NCI-H1694 treated with DMSO at 0.1 percent for 48 hours (cell line): ENCODE measurements around the gene UTP15.

ENCODE experiments used
- DNase-seq: peaks from one replicate; lab custom pipeline; 2025; lab: John Stamatoyannopoulos, UW

The UTP15 gene

DNA sequence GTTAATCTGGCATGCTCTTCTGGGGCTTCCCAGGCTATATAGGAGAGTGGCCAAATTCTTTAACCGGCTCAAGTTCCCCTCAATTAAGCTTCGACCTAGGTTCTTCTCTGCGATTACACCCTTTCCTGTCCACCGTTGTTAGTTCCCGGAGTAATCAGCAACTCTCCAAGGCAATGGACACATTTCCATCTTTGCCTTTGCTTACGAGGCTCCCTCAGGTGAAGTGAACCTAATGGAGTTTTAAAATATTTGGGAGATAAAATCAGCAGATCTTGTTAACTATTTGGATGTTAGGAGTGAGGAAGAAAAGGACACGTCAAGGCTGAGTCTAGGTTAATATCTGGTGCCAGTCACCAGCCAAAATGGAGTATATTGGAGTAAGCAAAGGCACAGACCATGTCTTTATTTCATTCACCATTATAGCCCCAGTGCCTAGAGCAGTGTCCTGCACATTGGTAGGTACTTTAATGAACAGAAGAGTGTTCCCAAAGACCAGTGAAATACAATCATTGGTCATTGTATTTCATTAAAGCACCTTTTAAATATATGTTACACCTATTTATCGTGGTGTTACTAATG lies 515 bp downstream of the UTP15 start:
- DNase-seq = no peak

DNA sequence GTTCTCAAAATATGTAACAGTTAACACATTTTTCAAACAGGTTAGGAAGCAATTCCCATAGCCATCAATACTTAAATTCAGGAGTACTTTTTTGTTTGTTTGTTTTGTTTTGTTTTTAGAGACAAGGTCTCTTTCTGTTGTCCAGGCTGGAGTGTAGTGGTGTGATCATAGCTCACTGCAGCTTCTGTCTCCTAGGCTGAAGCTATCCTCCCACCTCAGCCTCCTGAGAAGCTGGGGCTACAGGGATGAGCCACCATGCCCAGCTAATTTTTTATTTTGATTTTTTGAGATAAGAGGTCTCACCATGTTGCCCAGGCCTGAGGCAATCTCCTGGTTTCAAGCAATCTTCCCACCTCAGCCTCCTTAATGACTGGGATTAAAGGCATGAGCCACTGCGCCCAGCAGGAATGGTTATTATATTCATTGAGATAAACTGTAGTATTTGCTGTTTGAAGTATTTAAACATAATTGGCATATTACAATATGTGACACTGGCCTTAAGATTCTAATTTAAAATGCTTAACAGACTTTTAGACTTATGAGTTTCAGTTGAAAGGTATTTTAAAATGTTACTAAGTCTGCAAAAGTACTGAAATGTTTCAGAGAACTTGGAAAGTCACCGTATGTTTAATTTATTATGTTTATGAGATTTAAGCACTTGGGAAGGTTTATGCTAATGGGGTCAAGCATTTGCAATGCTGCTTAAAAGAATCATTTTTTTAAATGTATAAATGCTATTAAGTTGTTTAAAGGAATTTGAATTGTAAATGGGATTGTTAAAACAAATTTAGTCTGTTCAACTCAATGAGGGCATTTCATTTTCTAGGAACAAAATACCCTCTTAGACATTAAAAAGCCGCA lies 17.0 kb downstream of the UTP15 start:
- no peak for DNase-seq

DNA sequence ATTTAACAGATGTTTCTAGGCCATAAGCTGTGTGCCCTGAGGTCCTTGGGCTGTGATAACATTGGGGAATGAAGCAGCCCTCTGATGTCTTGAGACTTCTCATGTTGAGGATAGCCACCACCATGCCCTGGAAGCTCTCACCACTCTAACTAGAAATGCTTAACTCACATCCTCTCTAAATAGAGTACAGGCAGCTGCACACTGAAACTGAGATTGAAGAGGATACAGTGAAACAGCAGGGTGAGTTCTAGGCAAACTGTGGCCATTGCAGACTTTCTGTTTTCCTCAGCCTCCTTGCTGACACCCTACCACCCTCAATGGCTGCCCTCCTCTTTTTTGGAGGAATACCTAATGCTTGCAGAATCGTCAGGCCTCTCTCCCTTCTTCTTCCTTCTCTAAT lies 22.4 kb downstream of the UTP15 start:
- no peak for DNase-seq

DNA sequence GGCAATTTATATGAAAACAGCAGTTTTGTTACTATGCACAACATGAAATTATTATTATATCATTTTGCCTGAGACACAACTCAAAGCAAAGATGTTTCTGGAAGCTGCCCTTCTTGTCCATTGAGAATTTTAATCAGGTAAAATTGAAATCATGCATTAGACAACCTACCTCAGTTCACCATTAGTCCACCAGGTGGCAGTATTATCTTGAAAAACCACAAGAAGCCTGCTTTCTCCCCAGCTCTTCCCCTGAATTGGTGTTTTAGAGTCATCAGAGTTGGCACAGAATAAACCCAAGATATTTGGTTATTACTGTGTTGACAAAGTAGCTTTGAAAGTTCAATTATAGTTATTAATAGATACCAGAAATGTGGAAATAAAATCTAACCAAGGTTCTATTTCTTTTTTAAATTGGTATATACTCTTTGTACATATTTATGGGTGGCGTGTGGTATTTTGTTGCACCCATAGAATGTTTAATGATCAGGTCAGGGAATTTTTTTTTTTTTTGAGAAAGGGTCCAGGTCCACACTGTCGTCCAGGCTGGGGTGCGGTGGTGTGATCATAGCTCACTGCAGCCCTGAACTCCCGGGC lies 25.7 kb downstream of the UTP15 start:
- peak; percentile 67 for DNase-seq

DNA sequence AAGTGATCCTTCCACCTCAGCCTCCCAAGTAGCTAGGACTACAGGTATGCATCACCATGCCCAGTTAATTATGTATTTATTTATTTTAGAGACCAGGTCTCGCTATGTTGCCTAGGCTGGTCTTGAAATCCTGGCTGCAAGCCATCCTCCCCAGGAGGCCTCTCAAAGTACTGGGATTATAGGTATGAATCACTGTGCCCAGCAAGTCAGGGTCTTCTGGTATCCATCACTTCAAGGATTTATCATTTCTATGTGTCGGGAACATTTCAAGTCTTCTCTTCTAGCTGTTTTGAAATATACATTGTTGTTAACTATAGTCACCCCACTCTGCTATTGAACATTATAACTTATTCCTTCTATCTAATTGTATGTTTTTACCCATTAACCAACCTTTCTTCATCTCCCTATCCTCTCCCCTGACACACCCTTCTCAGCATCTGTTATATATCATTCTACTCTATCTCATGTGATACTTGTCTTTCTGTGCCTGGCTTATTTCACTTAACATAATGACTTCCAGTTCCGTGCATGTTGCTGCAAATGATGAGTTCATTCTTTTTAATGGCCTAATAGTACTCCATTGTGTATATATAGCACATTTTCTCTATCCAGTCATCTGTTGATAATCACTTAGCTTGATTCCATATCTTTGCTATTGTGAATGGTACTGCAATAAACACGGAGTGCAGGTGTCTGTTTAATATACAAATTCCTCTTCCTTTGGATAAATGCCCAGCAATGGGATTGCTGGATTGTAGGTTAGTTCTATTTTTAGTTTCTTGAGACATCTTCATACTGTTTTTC lies 26.4 kb downstream of the UTP15 start:
- DNase-seq = no peak

DNA sequence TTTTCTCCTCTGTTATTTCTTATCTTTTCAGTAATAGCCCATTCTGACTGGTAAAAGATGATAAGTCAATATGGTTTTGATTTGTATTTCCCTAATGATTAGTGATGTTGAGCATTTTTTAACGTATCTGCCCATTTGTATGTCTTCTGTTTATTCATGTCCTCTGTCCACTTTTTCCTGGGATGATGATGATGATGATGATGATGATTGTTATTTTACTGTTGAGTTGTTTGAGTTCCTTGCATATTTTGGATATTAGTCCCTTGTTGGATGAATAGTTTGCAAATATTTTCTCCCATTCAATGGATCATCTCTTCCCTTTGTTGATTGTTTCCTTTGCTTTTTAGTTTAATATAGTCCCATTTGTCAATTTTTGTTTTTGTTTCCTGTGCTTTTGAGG lies 27.0 kb downstream of the UTP15 start:
- no peak for DNase-seq

DNA sequence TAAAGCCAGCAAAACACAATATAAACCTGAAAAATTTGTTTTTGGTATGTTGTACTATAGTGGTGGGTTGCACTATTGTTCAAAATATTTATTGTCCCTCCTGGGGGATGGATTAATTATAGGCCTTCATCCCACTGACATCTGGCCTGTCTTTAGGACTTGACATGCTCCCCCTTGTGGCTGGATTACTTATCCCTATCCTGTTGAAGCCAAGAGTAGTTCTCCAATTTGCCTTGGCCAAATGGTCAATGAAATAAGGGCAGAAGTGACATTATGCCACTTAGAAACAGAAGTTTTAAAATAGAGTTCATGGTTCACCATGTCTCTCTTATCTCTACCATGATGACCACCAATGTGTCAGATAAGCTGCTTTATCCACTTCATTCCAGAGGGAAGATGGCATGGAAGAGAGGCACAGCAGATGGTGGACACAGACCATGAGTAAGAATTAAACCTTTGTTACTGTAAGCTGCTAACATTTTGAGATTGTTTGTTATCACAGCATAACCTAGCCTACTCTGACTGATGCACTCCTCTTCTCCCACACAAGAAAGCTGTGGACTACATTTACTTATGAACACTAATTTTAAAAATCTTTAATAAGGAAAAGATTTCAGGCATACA lies 31.3 kb downstream of the UTP15 start:
- peak; percentile 17 for DNase-seq

DNA sequence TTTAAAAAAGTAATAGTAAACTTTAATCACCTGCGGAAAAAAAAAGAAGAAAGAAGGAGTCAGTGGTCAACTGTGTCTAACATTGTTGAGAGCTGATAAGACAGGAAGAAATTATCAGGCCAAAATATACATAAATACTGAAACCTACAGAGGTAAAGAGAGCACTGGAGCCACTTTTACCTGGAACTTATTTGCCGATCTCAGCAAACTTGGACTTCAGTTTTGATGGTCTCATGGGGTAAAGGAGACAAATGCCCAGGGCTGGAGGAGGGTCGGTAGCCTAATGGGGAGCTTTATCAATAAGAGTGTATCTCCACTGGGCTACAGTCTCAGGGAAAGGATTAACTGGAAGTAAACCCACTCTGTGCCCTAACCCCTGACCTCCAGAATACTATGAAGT lies 33.8 kb downstream of the UTP15 start:
- no peak for DNase-seq

DNA sequence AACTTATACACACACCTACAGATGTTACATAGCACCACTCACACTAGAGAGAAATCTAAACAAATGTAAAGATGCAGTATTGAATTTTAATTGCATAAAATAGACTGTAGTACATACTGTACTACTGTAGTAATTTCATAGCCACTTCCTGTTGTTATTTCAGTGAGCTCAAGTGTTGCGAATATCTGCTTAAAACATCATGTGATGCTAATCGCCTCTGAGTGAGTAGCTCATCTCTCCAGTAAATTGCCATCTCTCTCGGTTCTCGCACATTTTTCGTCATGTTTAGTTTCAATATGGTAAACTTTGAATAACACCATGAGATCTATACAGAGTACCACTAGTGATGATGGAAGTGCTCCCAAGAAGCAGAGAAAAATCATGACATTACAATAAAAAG lies 38.5 kb downstream of the UTP15 start:
- DNase-seq = no peak

DNA sequence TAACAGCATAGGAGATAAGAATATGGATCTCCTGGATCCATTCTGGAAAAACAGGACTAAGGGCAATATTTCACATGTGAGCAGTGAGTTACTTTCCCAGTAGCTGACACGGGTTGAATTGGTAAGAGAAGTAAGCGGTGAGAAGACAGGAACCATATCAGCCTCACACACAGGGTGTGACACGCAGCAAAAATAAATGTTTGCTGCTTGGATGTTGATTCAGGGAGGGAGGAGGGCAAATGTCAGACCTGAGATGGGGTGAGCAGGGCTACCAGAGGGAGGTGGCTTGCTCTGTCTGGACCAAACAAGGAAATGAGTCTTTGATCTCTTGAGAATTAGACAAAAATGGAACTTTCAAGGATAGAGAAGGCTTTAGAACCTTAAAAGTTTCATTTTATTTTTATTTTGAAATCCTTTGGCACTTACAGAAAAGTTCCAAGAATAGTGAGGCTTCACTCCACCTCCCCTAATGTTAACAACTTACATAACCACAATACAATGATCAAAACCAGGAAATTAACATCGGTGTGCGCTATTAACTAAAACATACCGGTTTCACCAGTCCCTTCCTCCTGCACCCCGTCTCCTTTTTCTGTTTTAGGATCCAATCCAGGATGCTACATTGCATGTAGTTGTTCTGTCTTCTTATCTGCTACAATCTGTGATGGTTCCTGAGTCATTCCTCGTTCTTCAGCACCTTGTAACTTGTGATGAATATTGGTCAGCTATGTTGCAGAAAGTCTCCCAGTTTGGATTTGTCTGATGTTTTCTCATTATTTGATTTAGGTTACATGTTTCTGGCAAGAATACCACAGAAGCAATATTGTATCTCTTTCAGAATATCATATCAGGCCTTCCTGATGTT lies 39.9 kb downstream of the UTP15 start:
- no peak for DNase-seq

DNA sequence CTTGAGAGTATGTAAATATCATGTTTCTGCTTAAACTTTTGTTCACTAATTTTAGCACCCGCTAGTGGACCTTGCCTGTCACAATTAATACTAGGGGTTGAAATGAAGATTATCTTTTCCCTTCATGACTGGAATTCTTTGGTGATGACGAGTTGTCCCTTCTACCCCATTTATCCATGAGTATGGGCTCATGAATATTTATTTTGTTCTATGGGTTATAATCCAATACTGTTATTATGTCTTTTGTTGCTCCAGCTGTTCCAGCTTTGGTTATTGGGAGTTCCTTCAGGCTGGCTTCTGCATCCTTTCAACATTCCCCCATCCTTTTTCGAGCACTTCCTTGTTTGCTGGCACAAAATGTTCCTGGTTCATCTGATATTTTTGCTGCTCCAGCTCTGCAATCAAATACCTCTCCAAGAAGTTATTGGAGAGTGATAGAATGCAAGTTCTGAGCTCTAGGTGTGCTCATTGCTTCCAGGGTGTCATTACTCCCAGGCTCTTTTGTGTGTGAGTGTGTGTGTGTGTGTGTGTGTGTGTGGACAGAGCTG lies 40.7 kb downstream of the UTP15 start:
- no peak for DNase-seq

DNA sequence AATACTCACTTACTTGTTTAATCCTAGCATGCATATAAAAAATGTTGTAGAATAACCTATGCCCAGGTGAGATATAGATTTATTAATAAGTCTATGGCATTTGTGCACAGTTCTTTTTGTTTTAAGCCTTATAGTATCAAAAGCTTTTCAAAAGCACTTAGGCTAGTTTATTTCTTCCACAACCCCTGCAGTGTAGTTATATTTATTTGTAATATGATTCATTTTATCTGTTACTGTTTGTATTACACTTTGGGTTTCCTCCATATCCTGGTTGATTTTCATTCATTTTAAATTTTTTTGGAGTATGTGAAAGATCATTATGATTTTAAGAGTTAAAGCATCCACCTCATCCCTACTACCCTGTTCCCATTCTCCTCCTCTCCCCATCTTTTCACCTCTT lies 41.7 kb downstream of the UTP15 start:
- no peak for DNase-seq

DNA sequence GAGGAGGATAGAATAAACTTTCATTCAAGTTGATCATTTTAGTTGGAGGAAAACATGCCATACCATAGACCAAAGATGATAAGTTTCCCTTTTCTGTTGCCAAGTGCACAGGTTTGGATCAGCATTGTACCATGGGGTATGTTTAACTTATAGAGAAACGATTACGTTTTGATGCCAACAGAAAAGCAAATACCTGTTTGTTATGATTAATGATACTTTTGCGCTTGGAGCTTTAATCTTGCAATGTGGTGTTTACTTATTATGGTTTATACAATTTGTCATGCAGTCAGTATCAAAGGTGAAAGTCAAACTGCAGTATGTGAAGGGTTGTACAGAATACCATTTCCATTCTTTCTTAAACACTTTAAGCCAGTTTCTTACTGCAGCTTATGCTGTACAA lies 47.3 kb downstream of the UTP15 start:
- no peak for DNase-seq

DNA sequence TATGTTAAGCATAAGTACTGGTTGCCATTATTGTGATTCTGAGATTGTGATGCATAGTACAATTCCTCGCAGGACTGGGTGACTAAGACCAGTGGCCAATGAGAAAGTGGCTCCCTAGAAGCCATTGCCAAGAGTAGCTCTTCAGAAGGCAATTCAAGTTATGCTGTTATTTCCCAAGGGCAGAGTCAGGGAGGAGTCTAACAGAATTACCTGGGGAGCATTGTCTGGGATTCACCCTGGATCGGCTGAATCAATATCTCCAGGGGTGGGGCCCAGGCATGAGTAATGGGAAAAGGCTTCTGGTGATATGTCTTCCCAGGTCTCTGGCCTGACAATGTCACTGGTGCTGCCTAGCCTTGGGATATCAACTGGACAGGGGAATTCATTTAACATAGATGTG lies 49.5 kb downstream of the UTP15 start:
- no peak for DNase-seq

DNA sequence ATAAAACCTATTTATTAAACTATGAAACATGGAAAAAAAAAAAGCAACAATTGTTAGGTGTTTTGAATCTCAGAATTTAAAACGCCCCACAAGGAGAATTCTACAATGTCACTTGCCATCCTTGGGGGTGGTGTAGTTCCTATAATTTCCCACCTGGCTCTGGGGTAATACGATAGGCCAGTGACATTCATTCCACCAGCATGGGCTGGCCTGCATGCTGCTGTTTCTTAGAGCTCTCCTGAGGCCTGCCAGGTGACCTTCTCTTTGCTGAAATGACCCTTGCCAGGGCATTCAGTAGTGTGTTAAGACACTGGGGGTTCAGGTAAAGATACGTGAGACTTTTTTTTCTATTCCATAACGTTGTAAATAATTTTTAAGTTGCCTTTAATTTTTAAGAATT lies 50.4 kb downstream of the UTP15 start:
- DNase-seq = no peak

DNA sequence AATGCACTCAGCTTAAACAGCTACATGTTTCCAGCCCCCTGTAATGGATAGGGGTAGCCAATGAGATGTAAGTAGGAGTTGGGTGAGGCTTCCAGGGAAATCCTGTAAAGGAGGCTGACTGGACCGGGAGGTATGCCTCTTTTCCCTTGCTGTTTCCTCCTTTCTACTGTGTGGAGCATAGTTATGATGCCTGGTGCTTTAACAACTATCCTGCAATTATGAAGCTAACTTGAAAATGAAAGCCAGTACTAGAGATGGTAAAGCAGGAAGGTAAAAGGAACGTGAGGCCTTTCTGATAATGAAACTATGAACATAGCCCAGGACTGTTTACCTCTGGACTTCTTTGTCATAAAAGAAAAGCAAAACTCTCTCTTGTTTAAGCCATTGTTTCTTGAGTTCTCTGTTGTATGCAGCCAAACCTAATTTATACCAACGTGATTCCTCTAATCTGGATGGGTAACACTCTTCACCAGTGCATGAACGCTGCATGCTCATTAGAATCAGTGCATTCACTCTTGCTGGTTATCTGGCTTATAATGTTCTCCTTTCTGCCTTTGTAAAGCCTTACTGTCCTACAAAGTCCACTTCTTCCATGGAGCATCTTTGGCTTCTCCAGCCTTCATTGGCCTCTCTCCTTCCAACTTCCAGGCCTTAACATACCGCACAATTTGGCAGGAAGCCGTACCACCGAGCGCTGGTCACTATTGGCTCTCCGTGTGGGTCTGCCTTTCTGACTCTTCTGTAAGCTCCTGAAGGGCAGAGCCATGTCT lies 52.2 kb downstream of the UTP15 start:
- no peak for DNase-seq

DNA sequence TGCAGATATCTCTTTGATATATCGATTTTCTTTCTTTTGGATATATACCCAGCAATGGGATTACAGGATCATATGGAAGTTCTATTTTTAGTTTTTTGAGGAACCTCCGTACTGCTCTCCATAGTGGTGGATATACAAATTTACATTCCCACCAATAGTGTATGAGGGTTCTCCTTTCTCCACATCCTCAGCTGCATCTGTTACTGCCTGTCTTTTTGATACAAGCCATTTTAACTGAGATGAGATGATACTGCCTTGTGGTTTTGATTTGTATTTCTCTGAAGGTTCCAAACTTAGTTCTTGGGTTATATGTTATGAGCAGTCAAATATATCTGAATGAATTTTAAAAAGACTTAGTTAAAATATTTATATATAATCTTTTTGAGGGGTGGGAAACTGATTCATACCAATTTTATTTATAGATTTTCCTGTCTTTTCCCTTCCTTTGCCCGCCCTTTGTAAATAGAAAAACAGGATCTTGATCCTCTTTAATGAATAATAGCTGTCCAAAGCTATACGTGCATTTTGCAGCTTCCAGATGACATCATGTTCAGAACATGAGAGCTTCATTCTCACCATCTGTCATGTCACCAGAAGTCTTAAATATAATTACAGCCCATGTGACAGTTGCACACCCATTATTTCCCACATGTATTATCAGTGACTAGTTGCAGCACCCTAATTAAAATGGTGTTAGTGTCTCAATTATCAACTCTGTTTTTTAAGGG lies 54.2 kb downstream of the UTP15 start:
- peak; percentile 83 for DNase-seq

DNA sequence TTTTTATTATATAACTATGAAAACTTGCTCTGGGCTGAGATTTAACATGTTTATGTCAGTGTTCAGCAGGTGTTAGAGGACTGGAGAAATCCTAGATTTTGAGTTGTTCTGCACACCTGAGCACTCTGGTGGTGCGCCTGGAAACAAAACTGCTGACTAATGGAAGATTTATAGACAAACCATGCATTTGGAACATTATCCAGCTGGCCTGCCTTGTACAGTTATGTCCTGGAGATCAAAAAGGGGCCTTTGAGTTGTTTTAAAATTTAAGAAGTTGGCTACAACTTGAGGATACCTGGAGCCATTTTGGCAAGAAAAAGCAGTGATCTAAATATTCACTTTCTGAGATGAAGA lies 54.8 kb downstream of the UTP15 start:
- DNase-seq = no peak

DNA sequence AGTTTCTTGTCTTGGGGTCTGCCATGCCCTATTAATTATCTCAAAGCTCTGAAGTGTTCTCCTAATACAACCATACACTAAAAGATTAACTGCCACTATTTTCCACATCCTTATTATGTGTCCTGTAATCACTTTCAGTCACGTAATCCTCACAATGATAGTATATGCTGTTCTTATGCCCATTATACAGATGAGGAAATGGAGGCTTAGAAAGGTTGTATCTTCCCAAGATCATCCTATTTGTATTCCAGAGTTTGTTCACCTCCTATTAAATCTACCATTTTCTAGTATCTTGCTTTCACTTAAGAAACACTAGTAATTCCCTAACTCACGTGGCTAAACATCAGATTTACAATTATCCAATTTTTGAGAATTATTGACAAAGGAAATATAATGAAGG lies 57.5 kb downstream of the UTP15 start:
- DNase-seq = no peak
